Measurements from ENCODE around the gene GPRIN1.

- no peak for TF ChIP-seq POLR2A (IDR thresholded peaks at IDR 0.05; ENCODE audit: low read depth, low read length)
- TF ChIP-seq POLR2AphosphoS5 (IDR thresholded peaks at IDR 0.05; ENCODE audit: low read depth, low read length): no peak
- no peak for TF ChIP-seq TAF1 (IDR thresholded peaks at IDR 0.05; ENCODE audit: low read depth, low read length)
Observed at GRCh38 chr5:176624938-176625337, 15.0 kb upstream of the GPRIN1 start.
